A673 (cell line): ENCODE measurements around the gene FUT8. TPM values are rescaled to one million over a fixed set of nuclear protein-coding genes. Genes with fewer than 3 reads are reported as not detected.

Experiments
- BruUV-seq: library from RNA; stranded (reverse); fragments of 400-500 nt; replicated peaks from 2 replicates; lab custom pipeline; 2021; lab: Mats Ljungman, UMichigan
- CTCF ChIA-PET: fragments of 300-600 bp; sonication (Branson Sonifier 250); formaldehyde crosslinking; loops from one replicate; lab custom pipeline; 2022; ENCODE audit warnings: antibody characterized with exemption; lab: Charles Lee
- POLR2A ChIA-PET: fragments of 300-600 bp; sonication (Branson Sonifier 250); formaldehyde crosslinking; loops from one replicate; lab custom pipeline; 2022; ENCODE audit warnings: antibody characterized with exemption; ENCODE audit not compliant: low non-redundant PET; lab: Charles Lee
- DNase-seq: peaks from one replicate; pipeline ENCODE4 v3.0.0-alpha.2; 2015; ENCODE audit warnings: low spot score
- H3K27ac ChIP-seq: fragments of 200-600 bp; sonication (generic); 2 replicates; pipeline ENCODE4 v1.5.1; 2016; ENCODE audit warnings: mixed run types, low read depth, mild to moderate bottlenecking, mixed read lengths, antibody characterized with exemption, low read length; ENCODE audit not compliant: poor library complexity, severe bottlenecking
- H3K27me3 ChIP-seq: fragments of 200-600 bp; sonication (generic); replicated peaks from 2 replicates; pipeline ENCODE4 v1.6.1; 2017; ENCODE audit warnings: mixed run types, low read depth, mild to moderate bottlenecking, mixed read lengths, antibody characterized with exemption, low read length; ENCODE audit not compliant: insufficient read depth, poor library complexity
- H3K36me3 ChIP-seq: fragments of 200-600 bp; sonication (generic); 2 replicates; pipeline ENCODE4 v1.6.1; 2016; ENCODE audit warnings: mixed run types, mild to moderate bottlenecking, mixed read lengths, antibody characterized with exemption, low read length; ENCODE audit not compliant: insufficient read depth, poor library complexity, severe bottlenecking
- H3K4me1 ChIP-seq: fragments of 200-600 bp; sonication (generic); 2 replicates; pipeline ENCODE4 v1.6.1; 2017; ENCODE audit warnings: mixed run types, mild to moderate bottlenecking, mixed read lengths, antibody characterized with exemption, low read length; ENCODE audit not compliant: insufficient read depth, poor library complexity, severe bottlenecking
- H3K4me3 ChIP-seq: fragments of 200-600 bp; sonication (generic); 2 replicates; pipeline ENCODE4 v1.5.1; 2016; ENCODE audit warnings: low read depth, mixed run types, mild to moderate bottlenecking, mixed read lengths, low read length; ENCODE audit not compliant: poor library complexity, severe bottlenecking
- H3K9me3 ChIP-seq: fragments of 200-600 bp; sonication (generic); 2 replicates; pipeline ENCODE4 v1.6.1; 2016; ENCODE audit warnings: mixed run types, low read depth, mild to moderate bottlenecking, mixed read lengths, antibody characterized with exemption, low read length; ENCODE audit not compliant: poor library complexity, severe bottlenecking
- CTCF ChIP-seq: fragments of 300-800, 200-600 bp; sonication (generic); conservative IDR thresholded peaks from 2 replicates; pipeline ENCODE4 v1.5.1; 2017; ENCODE audit warnings: low read depth, mild to moderate bottlenecking, antibody characterized with exemption, low read length, moderate library complexity, mixed read lengths
- EZH2 ChIP-seq: fragments of 200-600 bp; sonication (generic); IDR thresholded peaks from 2 replicates; pipeline ENCODE4 v1.6.1; 2017; ENCODE audit warnings: borderline replicate concordance, low read depth, mild to moderate bottlenecking, mixed read lengths, antibody characterized with exemption, low read length; ENCODE audit not compliant: poor library complexity, severe bottlenecking
- intact Hi-C: fragments of 100-400 bp; cut with micrococcal nuclease; formaldehyde crosslinking; loops from one replicate; pipeline ENCODE4 v1.10.0; 2022; ENCODE audit not compliant: unreplicated experiment
- total RNA-seq: library from RNA; stranded (reverse); gene quantifications from 2 replicates; pipeline ENCODE4 v1.2.3, GENCODE V29; 2021

FUT8 gene
- total RNA-seq, 1 experiment from 2014 or later: 11.0 TPM

- Histone ChIP-seq H3K4me1 (no peaks in the 10 kb centered on the region), H3K27me3 (no peaks in the 10 kb centered on the region), H3K27ac (no peak overlapping the region), H3K4me3 (no peak overlapping the region), H3K9me3 (no peaks in the 10 kb centered on the region), H3K36me3 (no peaks in the 10 kb centered on the region)
- intact Hi-C loops: no loop called here
- BruUV-seq: no TSS peak
- ChIA-PET CTCF (no interaction called here), POLR2A (no interaction called here)
- TF ChIP-seq EZH2 (no peak), CTCF (no peak)
- no peak for DNase-seq
Measured at GRCh38 chr14:65656554-65656953, 244.0 kb downstream of the FUT8 start.

DNA sequence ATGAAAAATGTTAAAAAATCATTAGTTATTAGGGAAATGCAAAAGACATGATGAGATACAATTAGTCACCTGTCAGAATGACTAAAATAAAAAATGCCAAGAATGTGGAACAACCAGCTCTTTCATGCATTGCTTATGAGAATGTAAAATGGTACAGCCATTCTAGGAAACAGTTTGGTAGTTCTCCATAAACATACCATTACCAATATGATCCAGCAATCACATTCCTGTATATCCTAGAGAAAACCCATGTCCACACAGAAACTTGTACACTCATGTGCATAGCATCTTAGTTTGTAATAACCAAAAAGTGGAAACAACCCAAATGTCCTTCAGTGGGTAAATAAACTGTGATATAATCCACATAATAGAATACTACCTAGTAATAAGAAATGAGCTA, 245.7 kb downstream of the FUT8 start:
- Histone ChIP-seq H3K4me1 (no peaks in the 10 kb centered on the region), H3K27me3 (no peaks in the 10 kb centered on the region), H3K36me3 (no peaks in the 10 kb centered on the region), H3K27ac (no peak overlapping the region), H3K4me3 (no peak overlapping the region), H3K9me3 (no peaks in the 10 kb centered on the region)
- POLR2A ChIA-PET: no interaction called here
- BruUV-seq: no TSS peak
- no peak for DNase-seq
- no peak for TF ChIP-seq CTCF
- TF ChIP-seq EZH2: no peak
- intact Hi-C loops: no loop called here
- CTCF ChIA-PET: no interaction called here

GRCh38 chr14:65661865-65662264, 249.3 kb downstream of the FUT8 start:
- Histone ChIP-seq H3K27ac (no peak overlapping the region), H3K4me3 (no peak overlapping the region), H3K36me3 (no peaks in the 10 kb centered on the region), H3K9me3 (no peaks in the 10 kb centered on the region), H3K4me1 (no peaks in the 10 kb centered on the region), H3K27me3 (no peaks in the 10 kb centered on the region)
- intact Hi-C loops: no loop called here
- TF ChIP-seq EZH2 (no peak), CTCF (no peak)
- no TSS peak for BruUV-seq
- no peak for DNase-seq
- ChIA-PET CTCF (no interaction called here), POLR2A (no interaction called here)
